Epithelial cell of prostate (primary cell): ENCODE results near the gene NVL.
"Not testable (repeated sequence)": the region's sequence is repeated elsewhere in the genome, so short reads cannot be mapped to it uniquely, and the experiment has no call there.

Experiments
- DNase-seq: peaks from one replicate; pipeline ENCODE4 v3.0.0-alpha.2; 2011; ENCODE audit warnings: low read depth, low spot score
- H3K27ac ChIP-seq: fragments of 450-650 bp; 2 replicates; pipeline ENCODE4 v1.5.1; 2017; ENCODE audit warnings: mild to moderate bottlenecking

The NVL gene

DNA sequence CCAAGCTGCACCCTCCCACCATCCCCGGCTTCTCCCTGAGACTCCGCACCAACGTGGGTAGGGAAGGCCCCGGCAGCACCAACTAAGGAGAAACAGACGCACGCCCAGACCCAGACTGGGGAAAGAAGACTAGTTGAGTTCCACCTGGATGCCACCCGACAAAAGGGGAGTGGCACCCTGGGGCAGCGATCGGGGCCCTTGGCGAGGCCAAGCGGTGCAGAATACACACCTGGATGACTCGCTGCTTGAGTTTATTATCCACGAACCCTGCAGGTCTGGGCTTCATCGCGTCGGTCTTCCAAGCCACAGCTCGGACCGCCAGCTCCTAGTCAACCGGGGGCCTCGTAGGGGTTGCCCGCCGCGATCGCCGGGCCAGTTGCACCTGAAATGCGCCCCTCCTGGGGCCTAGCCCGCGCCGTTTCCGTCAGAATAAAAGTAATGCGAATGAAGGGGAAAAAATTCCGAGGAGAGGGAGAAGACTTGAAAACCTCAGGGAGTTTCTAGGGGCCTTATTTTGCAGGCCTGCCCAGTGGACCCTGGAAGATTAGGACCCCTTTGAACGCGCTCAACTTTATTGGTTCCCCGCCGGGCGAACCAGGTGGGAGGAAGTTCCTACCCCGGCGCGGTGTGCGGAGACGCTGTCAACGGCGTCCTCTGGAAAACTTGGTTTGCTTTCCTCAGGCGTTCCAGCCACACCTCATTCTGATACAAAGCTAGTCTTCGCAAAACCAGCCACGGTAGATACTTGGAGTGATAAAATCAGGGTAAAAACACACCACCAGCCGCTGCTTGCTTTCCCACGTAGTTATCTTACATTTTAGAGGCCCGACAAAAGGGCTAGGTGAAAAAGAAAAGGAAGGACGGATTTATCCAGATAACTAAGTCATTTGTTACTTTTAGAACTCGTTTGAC is at the start of gene NVL:
Gene NVL (minus strand): TSS at position 331 of the 912 bp plus-strand sequence. CDS start 45 bp downstream, at position 286.
- peak; percentile 44 for DNase-seq
- H3K27ac ChIP-seq: peak within 1 kb of the TSS; percentile 89

DNA sequence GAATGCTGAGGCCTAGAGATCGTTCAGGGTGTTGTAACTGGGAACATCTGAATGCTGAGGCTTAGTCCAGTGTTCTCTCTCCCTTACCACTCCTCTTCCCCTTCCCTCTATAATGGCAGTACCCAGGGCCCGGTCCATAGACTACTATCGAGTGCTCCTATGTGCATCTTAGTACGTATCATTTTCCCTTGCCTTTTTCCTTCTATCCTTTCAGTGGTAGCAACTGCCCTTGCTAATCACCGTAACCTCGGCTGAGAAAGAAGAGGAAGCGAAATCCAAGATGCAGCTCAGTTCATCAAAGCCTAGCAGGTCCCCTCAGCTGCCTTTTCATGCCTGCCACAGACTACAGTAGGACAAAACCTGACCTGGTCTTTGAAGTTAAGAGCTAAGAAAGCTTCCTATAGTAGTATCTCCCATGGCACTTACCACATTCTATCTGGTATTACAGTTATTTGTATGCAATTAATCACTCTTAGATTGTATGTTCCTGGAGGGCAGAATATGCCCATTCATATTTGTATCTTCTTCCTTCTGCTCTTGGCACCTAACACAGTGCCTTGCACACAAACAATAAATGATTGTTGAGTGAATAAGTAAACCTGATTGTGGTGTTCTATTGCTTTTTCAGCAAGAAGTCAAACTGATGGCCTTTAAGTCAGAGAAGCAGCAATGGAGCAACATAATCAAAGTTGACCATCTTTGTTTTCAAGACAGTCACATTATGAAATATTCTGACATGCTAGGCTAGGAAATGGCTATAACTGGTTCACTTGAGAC is 49.1 kb upstream of the NVL start:
- H3K27ac ChIP-seq: no peak overlapping the region
- DNase-seq: no peak

DNA sequence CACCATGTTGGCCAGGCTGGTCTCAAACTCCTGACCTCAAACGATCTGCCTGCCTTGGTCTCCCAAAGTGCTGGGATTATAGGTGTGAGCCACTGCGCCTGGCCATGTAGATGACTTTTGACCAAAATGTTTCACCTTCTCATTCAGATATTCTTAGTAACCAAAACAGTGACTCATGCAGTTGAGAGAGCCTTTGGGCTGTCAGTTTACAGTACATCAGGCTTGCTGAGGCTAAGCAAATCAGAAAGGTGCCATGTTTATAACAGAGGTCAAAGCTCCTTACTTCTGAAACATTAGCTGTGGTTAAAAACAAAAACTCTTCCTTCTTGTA is 47.7 kb upstream of the NVL start:
- peak; percentile 22 for DNase-seq
- peak overlapping the region; percentile 4 for H3K27ac ChIP-seq

DNA sequence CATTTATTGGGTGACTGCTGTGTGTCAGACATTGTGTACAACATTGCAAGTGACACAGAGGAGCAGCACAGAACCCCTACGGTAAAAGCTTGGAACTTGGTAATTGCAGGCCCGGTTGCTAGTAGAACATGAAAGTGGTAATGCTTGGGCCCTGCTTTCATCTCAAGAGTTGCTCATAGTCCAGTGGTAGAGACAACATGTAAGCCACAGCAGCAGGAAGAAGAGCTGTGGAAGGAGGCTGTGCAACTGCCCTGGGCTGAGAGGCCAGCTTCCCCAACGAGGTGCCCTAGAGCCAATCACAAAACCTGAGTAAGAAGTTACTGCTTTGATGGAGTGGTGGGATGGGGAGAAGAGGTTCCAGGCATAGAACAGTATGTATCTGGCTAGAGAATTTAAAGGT is 45.1 kb upstream of the NVL start:
- no peak for DNase-seq
- no peak overlapping the region for H3K27ac ChIP-seq

DNA sequence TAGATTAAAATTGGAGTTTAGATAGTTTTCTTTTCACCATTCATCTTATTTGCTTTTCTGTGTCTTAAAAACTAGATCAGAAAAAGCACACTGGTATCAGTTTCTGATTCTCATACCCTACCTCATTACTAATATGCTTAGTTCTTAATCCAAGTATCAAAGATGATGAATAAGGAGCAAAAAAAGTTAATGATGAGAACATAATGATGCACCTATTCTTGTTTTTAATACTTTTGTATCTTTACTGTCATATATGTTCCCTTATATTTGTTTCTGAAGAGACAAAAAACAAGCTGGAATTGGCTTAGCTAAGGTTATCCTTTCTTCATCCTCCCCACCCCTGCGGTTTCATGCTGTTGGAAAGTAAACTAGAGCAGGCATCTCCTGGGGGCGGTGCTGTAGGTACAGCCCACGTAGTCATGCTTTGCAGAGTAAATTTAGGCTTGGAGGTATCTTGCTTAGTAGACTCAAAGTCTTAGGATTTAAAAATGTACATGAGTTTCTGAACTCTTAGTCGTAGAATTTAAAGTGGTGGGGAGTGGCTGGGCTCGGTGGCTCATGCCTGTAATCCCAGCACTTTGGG is 43.1 kb upstream of the NVL start:
- no peak overlapping the region for H3K27ac ChIP-seq

DNA sequence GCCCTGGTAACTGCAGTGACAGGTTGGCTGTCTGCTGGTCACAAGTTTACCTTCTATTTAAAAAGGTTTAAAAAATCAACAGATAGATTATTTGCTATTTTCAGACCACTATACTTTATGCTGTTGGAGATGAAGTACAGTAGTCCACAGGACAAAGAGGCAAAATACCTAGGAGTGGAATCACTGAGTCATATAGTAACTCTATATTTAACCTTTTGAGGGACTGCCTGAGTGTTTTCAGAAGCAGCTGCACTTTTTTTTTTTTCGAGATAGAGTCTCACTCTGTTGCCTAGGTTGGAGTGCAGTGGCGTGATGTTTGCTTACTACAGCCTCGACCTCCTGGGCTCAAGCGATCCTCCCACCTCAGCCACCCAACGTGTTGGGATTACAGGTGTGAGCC is 38.4 kb upstream of the NVL start:
- DNase-seq: no peak
- H3K27ac ChIP-seq: no peak overlapping the region

More for the DNA sequence above, 43.1 kb upstream of the NVL start:
- DNase-seq: no peak

DNA sequence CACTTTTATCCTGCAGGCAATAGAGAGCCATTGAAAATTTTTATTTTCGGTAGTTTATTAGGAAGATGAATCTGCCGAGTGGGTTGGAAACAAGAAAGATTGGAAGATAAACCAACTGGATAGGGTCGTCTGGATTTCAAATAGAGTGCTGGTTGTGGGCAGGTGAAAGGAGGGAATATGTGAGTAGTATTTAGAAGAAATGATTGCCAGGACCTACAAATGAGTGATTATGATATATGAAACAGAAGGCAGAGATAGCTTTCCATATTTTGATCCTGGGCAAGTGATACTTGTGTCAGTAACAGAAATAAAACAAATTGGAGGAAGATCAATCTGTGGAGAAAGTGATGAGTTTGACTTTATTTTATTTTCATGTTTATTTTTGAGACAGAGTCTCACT is 29.2 kb upstream of the NVL start:
- H3K27ac ChIP-seq: no peak overlapping the region
- DNase-seq: no peak

DNA sequence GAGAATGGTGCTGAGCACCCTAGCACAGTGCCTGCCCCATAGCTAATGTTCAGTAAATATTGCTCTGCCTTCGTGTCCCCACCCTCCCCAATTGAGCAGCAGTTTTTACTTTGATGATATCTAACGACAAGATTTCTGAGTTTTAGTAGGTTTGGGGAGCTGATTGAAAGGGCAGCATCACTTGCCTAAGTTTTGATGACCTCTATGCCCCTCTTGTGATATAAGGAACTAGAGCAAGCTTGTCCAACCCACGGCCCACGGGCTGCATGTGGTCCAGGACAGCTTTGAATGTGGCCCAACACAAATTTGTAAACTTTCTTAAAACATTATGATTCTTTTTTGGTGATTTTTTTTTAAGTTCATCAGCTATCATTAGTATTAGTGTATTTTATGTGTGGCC is 28.3 kb upstream of the NVL start:
- no peak for DNase-seq
- H3K27ac ChIP-seq: no peak overlapping the region

DNA sequence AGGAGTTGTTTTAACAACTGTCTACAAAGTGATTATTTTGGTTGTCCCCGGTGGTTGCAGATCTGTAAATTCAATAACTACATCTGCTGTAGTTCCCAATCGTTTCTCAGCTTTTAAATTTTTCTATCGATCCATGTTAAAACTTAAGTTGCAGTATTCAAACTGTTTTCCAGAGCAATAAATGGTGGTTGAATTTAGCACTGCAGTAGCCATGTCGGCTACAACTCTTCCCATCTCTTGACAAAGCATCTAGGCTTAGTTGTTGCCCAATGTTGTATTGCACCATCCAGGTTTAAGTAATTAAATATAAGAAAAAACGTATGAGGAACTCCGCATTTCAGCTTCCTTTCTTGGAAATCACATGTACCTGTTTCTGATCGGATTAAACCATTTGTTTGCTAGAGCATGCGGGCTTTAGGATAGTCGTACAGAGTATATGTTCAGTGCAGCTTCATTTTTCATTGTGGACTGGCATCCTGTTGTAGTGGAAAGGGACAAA is 27.7 kb upstream of the NVL start:
- peak overlapping the region; percentile 81 for H3K27ac ChIP-seq
- no peak for DNase-seq

DNA sequence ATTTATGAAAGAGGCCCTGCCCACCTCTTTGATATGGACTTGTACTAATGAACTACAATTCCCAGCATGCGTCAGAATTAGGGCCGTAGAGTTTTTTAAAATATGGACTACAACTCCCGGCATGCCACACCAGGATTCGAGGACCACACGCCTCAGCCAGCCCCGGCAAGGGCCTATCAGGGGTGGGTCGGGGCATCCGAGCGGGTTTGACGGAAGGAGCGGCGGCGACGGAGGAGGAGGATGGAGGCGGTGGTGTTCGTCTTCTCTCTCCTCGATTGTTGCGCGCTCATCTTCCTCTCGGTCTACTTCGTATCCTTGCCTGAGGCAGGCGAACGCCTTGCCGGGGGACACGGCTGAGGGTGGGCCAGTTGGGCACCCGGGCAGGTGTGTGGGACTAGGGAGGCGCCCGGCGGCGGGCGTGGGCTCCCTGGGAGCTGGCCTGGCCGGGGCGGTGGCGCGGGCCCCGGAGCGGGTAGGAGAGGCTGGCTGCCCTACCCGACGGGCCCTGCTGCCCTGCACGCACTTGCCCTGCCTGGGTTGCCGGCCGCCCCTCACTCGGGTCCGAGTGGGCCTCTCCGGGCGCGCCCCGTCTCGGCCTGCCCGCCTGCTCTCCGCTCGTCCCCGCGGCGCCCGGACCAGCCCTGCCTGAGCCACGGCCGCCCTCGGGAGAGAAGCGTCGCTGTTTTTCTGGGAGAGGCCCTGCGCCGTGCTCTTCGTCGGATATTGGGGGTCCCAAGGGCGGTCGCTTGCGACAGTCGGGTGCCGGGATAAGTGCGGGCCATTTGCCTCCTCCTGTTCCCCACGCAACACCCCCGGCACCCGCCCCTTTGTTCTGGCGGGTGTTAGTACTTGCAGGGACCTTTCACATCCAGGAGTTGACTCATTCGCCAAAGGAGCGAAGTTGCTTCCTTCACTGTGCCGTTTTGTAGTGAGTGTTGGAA is 27.0 kb upstream of the NVL start, which contains the start of gene CNIH4:
Gene CNIH4 (plus strand): TSS at position 195 of the 941 bp plus-strand sequence. CDS start 46 bp downstream, at position 241.
- DNase-seq: peak; percentile 69
- H3K27ac ChIP-seq: peak within 1 kb of the TSS; percentile 81

DNA sequence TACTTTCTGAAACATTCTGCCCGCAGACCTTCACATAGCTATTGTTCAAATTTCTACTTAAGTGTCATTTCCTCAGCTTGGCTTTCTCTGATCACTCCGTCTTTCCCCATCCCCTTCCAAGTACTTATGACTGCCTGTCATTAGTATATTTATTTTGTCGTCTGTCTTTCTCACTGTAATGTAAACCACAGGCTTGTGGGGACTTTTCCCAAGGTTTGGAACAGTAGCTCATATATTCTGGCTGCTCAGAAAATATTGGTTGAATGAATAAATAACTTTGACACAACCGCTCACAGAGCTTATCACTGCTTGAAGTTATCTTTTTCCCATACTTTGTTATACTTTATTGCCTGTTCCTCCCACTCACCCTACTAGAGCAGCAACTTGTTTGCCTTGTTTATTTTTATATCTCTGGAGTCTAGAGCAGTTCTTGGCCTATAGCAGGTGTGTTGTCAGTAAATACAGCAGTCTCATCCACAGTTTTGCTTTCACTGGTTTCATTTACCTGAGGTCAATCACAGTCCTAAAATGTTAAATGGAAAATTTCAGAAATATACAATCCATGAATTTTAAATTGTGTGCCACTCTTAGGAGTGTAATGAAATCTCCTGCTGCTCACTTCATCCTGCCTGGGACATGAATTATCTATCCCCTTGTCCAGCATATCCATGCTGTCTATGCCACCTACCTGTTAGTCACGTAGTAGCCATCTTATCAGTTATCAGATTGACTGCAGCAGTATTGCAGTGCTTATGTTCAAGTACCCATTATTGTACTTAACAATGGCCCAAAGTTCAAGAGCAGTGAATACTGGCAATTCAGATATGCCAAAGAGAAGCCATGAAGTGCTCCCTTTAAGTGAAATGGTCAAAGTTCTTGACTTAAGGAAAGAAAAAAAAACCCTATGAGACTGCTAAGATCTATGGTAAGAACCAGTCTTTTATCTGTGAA is 24.3 kb upstream of the NVL start:
- no peak for DNase-seq
- H3K27ac ChIP-seq: no peak overlapping the region

DNA sequence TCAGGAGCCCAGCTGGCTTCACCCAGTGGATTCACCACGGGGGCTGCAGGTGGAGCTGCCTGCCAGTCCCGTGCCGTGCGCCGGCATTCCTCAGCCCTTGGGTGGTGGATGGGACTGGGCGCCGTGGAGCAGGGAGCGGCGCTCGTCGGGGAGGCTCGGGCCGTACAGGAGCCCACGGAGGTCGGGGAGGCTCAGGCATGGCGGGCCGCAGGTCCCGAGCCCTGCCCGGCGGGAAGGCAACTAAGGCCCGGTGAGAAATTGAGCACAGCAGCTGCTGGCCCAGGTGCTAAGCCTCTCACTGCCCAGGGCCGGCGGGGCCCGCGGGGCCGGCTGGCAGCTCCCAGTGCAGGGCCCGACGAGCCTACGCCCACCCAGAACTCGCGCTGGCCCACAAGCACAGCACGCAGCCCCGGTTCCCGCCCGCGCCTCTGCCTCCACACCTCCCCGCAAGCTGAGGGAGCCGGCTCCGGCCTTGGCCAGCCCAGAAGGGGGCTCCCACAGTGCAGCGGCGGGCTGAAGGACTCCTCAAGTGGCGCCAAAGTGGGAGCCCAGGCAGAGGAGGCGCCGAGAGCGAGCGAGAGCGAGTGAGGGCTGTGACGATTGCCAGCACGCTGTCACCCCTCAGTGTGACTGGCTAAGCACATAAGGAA is 22.6 kb upstream of the NVL start:
- not testable (repeated sequence) for H3K27ac ChIP-seq, DNase-seq

DNA sequence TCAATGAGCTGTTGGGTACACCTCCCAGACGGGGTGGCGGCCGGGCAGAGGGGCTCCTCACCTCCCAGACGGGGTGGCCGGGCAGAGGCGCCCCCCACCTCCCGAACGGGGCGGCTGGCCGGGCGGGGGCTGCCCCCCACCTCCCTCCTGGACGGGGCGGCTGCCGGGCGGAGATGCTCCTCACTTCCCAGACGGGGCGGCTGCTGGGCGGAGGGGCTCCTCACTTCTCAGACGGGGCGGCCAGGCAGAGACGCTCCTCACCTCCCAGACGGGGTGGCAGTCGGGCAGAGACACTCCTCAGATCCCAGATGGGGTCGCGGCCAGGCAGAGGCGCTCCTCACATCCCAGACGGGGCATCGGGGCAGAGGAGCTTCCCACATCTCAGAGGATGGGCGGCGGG is 19.7 kb upstream of the NVL start:
- DNase-seq: not testable (repeated sequence)

DNA sequence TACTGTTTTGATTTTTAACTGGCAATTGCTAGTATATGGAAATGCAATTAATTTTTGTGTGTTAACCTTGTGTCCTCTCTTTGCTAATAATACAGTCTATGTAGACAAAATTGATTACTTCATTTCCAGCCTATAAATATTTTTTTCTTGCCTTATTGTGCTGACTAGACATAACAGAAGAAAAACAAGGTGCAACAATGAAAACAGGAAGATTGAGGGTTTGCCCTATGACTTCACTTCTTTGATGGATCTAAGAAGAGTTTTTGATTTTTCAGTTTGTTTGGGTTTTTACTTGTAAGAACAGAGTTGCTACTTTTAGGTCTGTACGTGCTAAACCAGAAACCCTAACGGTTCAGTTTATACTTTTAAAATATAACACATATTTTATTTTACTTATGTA is 18.2 kb upstream of the NVL start:
- no peak overlapping the region for H3K27ac ChIP-seq
- DNase-seq: no peak

More for the DNA sequence above, 19.7 kb upstream of the NVL start:
- H3K27ac ChIP-seq: not testable (repeated sequence)

DNA sequence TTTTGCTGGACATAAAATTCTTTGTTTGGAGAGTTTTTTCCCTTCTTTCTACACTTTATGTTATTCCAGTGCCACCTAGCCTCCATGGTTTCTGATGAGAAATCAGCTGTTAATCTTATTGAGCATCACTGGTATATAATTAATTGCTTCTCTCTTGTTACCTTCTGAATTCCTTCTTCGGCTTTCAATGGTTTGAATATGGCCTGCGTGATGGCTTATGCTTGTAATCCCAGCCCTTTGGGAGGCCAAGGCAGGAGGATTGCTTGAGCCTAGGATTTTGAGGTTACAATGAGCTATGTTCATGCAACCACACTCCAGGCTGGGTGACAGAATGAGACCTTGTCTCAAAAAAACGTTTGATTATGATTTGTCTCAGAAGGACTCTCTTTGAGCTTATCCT is 13.7 kb upstream of the NVL start:
- no peak overlapping the region for H3K27ac ChIP-seq
- no peak for DNase-seq

DNA sequence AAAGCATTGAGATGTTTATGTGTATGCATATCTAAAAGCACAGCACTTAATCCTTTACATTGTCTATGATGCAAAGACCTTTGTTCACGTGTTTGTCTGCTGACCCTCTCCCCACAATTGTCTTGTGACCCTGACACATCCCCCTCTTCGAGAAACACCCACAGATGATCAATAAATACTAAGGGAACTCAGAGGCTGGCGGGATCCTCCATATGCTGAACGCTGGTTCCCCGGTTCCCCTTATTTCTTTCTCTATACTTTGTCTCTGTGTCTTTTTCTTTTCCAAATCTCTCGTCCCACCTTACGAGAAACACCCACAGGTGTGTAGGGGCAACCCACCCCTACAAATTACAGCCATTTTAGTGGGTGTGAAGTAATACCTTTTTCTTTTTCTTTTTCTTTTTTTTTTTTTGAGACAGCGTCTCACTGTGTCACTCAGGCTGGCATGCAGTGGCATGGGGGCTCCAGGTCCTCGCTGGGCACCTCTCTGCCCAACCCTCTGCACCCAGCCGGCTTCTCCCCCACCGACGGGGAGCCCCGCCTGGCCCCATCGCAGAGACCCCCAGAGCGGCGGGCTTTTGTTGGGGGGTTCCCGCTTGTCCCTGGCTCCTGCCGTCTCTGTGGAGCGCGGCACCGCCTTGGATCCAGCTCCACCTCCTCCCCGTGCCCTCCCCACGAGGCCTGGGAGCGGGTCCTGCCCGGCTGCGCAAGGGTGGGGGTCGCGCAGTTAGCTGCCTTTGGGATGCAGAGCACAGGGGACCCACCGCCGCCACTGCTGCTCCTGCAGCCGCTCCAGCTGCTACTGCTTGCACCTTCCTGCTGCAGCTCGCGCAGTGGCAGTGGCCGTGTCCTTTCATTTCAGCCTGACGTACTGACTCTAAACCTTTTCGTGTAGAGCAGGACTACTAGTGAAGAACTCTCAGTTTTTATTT is 10.7 kb upstream of the NVL start:
- DNase-seq, H3K27ac ChIP-seq: not testable (repeated sequence)

DNA sequence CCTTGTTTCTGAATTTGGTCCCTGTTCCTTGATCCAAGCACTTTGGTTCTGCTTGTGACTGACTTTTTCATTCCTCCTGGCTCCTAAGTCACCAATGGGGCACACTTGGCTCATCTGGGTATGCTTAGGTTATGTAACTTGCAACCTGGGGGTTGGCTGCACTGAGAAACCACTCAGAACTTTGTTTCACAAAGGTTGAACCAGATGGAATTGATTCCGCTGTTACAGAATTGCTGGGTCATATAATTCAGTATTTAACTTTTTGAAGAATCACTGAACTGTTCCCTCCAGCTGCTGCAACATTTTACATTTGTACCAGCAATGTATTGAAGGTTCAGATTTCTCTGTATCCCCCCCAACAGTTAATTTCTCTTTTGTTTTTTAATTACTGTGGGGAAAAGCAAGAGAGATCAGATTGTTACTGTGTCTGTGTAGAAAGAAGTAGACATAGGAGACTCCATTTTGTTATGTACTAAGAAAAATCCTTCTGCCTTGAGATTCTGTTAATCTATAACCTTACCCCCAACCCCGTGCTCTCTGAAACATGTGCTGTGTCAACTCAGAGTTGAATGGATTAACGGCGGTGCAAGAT is 9.6 kb upstream of the NVL start:
- no peak overlapping the region for H3K27ac ChIP-seq
- no peak for DNase-seq
